Brain pericyte (primary cell): Measurements from ENCODE around the gene ZW10.
"Not testable (repeated sequence)": the region's sequence is repeated elsewhere in the genome, so short reads cannot be mapped to it uniquely, and the experiment has no call there.

ENCODE experiments used
- DNase-seq: peaks from one replicate; pipeline ENCODE4 v3.0.0-alpha.2; 2012; ENCODE audit warnings: low read depth, low spot score

ZW10 gene

GRCh38 chr11:113773416-113774173 is at the start of gene ZW10:
Gene ZW10, minus strand, starts transcription at chr11:113773692. Its CDS starts 26 bp downstream, at chr11:113773666.
- DNase-seq, result peak; percentile 93

DNA sequence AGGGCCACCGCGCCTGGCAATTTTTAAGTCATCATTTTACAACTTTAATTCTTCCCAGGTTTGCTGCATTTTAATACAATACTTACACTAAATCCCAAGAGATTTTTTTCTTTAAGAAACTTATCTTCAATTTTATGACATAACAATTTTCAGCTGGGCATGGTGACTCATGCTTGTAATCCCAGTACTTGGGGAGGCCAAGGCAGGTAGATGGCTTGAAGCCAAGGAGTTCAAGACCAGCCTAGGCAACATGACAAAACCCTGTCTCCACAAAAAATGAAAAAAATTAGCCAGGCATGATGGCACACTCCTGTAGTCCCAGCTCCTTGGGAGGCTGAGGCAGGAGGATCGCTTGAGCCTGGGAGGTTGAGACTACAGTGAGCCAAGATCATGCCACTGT is 44.9 kb upstream of the ZW10 start:
- no peak for DNase-seq

DNA sequence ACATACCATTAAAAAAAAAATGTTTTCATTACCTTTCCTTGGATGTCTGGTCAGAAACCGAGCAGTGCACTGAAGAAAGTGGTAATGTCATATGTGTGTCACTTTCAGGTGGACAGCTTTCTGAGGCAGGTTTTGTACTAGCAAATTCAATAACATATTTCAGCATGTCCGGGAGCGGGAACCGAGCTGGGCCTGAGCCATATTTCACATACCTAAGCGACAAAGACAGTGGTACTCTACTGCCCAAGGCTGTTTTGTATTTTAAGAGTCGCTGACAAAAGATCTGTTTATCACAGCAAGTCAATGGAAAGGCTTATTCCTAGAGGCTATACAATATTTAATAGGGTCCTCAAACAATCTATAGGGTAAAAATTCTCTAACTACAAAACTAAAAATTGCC is 44.1 kb upstream of the ZW10 start:
- DNase-seq, result no peak

DNA sequence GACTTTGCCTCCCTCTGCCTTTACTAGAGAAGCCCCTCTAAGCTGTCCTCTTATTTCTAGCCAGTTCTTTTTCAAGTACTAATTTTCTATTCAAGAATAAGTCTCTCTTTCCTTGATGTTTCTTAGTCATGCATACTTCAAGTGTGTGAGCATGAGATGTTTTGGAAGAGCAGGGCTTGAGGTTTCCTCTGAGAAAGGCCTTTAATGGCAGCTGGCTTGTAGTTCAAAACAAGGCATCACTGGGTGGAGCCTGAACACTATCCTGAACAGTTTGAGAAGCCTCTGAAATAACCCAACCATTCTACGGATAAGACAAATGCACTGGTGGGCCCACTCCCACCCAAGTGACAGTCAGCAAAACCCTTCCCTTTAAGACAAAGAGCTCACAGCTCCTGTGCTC is 43.7 kb upstream of the ZW10 start:
- DNase-seq, result no peak

DNA sequence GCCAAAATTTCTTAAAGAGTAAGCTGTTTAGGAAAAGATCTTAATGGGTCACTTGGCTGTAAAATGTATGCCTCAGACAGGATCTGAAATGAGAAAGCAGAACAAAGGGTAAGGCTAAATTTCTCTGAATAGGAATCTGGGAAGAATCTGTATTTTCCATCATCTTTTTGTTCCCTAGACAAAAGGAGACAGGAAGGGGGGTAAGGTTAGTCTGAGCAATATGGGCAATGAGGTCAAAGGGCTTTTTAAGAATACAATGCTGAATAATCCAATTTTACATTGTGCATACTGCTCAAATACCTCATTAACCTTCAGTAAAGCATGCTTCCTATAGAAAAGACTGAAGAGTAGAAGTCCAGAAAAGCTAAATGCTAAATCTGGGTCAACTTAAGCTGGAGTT is 40.7 kb upstream of the ZW10 start:
- no peak for DNase-seq

- no peak for DNase-seq
Observed at GRCh38 chr11:113808931-113809330, 35.4 kb upstream of the ZW10 start.

DNA sequence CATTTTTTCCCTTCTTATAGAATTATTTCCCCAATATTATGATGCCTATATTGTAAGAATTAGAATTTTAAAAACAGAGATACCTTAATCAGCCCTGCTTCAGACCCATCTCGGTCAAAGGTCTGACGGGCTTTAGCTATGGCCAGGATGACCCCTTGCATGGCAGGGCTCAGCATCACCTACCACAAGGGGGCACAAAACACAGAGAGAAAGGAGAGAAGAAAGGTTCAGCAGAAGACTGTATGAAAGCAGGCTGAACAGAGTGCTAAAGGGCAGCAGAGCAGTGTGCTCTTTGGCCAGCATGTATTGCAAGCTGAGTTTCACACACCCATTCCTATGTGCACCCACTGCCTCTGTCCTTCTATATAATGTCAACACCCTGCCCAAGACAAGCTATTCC is 32.9 kb upstream of the ZW10 start:
- DNase-seq, result no peak

- DNase-seq, result no peak
Observed at GRCh38 chr11:113805640-113806039, 32.1 kb upstream of the ZW10 start.

GRCh38 chr11:113802621-113803020 is 29.1 kb upstream of the ZW10 start:
- no peak for DNase-seq

- DNase-seq, result no peak
Observed at GRCh38 chr11:113796663-113797259, 23.3 kb upstream of the ZW10 start.

GRCh38 chr11:113789675-113790320 is 16.3 kb upstream of the ZW10 start:
- DNase-seq, result no peak

DNA sequence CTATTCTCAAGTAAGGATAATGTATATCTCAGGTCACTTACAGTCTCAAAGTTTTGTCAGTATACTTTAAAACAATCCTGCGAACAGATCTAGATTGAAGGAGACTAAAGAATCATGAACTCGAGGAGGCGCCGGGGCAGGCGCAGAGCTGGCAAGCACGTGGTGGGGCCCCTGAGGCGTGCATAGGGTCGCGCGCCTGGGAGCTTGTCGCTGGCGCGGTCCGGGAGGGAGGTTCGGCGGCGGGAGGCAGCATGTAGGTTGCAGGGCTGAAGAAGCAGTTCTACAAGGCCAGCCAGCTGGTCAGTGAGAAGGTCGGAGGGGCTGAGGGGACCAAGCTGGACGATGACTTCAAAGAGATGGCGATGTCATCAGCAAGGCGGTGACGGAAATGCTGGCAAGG is 15.5 kb upstream of the ZW10 start:
- DNase-seq, result not testable (repeated sequence)

DNA sequence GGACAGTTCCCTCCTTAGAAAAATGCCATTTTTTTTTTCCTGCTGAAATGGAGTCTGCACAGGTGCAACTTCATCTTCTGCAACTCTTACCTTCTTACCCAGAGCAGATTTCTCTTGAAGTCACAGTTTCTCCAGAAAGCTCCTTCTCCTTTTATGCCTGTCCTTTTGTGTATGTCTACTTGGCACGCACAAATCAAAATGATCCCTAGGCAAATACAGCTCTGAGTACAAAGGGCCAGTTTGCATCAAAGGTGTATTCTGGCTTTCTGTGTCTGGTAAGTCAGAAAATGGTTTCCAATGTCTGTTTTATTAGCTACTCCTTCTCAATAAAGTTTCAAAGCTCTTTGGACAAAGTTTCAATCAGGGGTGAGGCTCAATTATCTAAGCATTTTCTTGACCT is 8.6 kb upstream of the ZW10 start:
- DNase-seq, result no peak

DNA sequence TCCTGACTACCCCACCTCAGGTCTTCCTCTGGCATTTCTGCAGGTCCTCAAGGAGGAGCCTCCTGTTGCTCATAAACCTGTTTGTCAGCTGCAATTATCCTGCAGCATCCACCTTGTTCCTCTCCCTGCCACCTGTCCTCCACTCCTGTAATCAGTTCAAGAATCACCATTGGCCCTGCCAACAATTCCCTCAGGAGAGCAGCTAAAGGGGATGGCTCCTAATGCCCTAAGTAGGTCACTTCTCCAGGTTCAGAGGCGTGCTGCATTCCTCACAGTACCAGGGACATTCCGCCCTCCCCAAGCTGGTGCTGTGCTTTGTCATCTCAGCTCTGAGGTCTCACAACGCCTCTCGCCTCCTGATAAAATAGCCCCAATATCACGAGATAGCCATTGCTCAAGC is 8.2 kb upstream of the ZW10 start:
- no peak for DNase-seq

DNA sequence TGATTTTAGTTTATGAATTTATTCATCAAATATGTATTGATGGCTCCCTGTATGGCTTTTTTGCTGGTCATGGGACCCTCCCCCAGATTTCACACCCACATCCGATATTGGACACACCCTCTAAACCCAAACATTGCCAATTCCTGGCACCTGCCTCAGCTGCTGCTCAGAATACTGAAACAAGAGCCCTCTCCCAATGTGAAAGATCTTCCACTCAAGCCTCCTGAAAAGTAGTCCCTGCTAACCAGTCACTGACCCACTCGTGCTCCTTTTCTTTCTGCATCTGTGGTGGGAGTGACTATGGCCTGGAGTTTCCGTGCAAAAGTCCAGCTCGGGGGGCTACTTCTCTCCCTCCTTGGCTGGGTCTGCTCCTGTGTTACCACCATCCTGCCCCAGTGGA is 6.0 kb upstream of the ZW10 start, which contains the start of gene CLDN25:
Gene CLDN25, plus strand, starts transcription at position 301 of the 400 bp plus-strand sequence. Its CDS starts 0 bp downstream, at position 301.
- no peak for DNase-seq

- no peak for DNase-seq
Observed at GRCh38 chr11:113778111-113778910, 4.8 kb upstream of the ZW10 start.

DNA sequence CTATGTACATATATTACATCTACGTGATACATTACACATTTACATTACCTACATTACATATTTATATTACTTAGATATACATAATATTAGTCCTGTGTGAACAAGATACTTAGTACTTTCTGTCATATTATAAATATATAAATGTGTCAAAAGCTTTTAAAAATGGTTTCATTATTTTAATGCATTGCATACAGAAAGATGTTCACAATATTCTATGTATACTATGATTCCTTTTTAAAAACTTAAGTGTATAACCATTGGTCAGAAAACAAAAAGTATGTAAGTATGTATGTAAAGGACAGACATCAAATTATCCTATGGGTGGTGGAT is 647 bp upstream of the ZW10 start:
- DNase-seq, result no peak

DNA sequence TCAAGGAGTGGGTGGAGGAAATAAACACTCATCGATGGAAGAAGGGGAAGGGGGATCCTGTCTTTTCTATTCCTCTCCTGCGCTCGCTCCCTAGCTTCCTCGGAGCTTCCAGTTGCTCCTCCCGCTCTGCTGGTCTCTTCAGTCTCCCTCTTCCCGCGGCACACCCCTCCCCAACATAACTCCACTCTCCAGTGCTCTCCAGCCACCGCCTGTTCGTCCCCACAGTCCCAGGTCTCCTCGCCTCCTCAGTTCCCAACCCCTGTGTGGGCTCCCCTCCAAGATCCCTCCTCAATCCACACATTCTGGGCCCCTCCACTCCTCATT is 438 bp downstream of the ZW10 start:
- DNase-seq, result no peak

GRCh38 chr11:113771964-113772363 is 1.5 kb downstream of the ZW10 start:
- DNase-seq, result no peak

DNA sequence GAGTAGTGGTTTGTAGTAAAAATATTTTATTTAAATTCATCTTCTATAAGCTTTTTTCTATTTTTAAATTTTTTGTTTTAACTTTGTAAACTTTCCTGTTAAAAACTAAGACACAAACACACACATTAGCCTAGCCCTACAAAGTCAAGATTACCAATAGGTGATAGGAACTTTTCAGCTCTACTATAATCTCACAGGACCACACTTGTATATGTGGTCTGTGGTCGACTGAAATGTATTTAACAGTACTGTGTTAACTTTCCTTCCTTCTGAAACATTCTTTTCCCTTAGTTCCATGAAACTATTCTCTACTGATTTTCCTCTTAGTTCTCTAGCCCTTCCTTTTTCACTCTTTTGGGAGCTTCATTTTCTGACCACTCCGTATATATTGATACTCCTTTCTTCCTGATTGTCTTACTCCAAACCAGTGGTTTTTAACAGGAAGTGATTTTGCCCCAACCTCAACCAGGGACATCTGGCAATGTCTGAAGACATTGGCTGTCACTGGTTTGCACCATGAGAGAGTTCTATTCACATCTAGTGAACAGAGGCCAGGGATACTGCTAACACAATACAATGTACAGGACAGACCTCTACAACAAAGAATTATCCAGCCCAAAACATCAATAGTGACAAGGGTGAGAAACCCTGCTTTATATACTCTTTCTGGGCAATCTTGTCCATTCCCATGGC is 8.8 kb downstream of the ZW10 start:
- no peak for DNase-seq

DNA sequence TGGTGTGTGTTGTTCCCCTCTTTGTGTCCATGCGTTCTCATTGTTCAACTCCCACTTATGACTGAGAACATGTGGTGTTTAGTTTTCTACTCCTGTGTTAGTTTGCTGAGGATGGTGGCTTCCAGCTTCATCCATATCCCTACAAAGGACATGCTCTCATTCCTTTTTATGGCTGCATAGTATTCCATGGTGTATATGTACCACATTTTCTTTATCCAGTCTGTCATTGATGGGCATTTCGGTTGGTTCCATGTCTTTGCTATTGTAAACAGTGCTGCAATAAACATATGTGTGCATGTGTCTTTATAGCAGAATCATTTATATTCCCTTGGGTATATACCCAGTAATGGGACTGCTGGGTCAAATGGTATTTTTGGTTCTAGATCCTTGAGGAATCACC is 10.5 kb downstream of the ZW10 start:
- not testable (repeated sequence) for DNase-seq

GRCh38 chr11:113760241-113760640 is 13.3 kb downstream of the ZW10 start:
- DNase-seq, result no peak
